T follicular helper cell (primary cell): ENCODE measurements around the gene CTTN.
"Not testable (repeated sequence)": the region's sequence is repeated elsewhere in the genome, so short reads cannot be mapped to it uniquely, and the experiment has no call there.

Experiments
- DNase-seq: peaks from one replicate; pipeline ENCODE4 v3.0.0-alpha.2; 2020; ENCODE audit warnings: low read depth

The CTTN gene

GRCh38 chr11:70381872-70382861 is 16.2 kb upstream of the CTTN start:
- DNase-seq, result no peak

- no peak for DNase-seq
Observed at GRCh38 chr11:70383664-70384565, 14.4 kb upstream of the CTTN start.

- DNase-seq, result no peak
Observed at GRCh38 chr11:70384566-70385152, 13.7 kb upstream of the CTTN start.

- no peak for DNase-seq
Observed at GRCh38 chr11:70387564-70387963, 10.8 kb upstream of the CTTN start.

GRCh38 chr11:70389201-70389600 is 9.1 kb upstream of the CTTN start:
- DNase-seq, result no peak

GRCh38 chr11:70390882-70391281 is 7.4 kb upstream of the CTTN start:
- DNase-seq, result not testable (repeated sequence)

- DNase-seq, result no peak
Observed at GRCh38 chr11:70394211-70394950, 3.9 kb upstream of the CTTN start.

- no peak for DNase-seq
Observed at GRCh38 chr11:70397336-70397982, 870 bp upstream of the CTTN start.

- no peak for DNase-seq
Observed at GRCh38 chr11:70398834-70399680, 728 bp downstream of the CTTN start.

GRCh38 chr11:70399681-70400112 is 1.4 kb downstream of the CTTN start:
- DNase-seq, result no peak

GRCh38 chr11:70400643-70401042 is 2.3 kb downstream of the CTTN start:
- no peak for DNase-seq

- no peak for DNase-seq
Observed at GRCh38 chr11:70402016-70402415, 3.7 kb downstream of the CTTN start.

GRCh38 chr11:70402685-70403084 is 4.4 kb downstream of the CTTN start:
- DNase-seq, result no peak

GRCh38 chr11:70404244-70404643 is 5.9 kb downstream of the CTTN start:
- no peak for DNase-seq

GRCh38 chr11:70405679-70406395 is 7.5 kb downstream of the CTTN start:
- no peak for DNase-seq

GRCh38 chr11:70407121-70407520 is 8.8 kb downstream of the CTTN start:
- no peak for DNase-seq

GRCh38 chr11:70407814-70408213 is 9.5 kb downstream of the CTTN start:
- DNase-seq, result no peak

GRCh38 chr11:70408326-70408725 is 10.0 kb downstream of the CTTN start:
- DNase-seq, result not testable (repeated sequence)

- no peak for DNase-seq
Observed at GRCh38 chr11:70409437-70409836, 11.1 kb downstream of the CTTN start.
